Activated CD4-positive, CD25-positive, alpha-beta regulatory T cell treated with anti-CD3 and anti-CD28 coated beads, Interleukin-2, amount 50 U/mL, for 72 hours (primary cell): Measurements from ENCODE around the gene TMEM11.

ENCODE experiments used
- DNase-seq: peaks from one replicate; pipeline ENCODE4 v3.0.0; 2021

Gene TMEM11

GRCh38 chr17:21214015-21214776, at the start of gene TMEM11:
Gene TMEM11, minus strand, starts transcription at chr17:21214161. Its CDS starts 9 bp downstream, at chr17:21214152.
- peak; percentile 96 for DNase-seq

GRCh38 chr17:21263376-21263775, 49.4 kb upstream of the TMEM11 start:
- no peak for DNase-seq

- DNase-seq = no peak
Observed at GRCh38 chr17:21262259-21262993, 48.5 kb upstream of the TMEM11 start.

- no peak for DNase-seq
Observed at GRCh38 chr17:21258593-21258992, 44.6 kb upstream of the TMEM11 start.

GRCh38 chr17:21253646-21254441, 39.9 kb upstream of the TMEM11 start:
- DNase-seq = no peak

GRCh38 chr17:21252796-21253645, 39.1 kb upstream of the TMEM11 start, which contains the start of gene NATD1:
Gene NATD1, minus strand, starts transcription at chr17:21253410. Its CDS starts 146 bp downstream, at chr17:21253264.
- DNase-seq = peak; percentile 76

- DNase-seq = no peak
Observed at GRCh38 chr17:21252289-21252795, 38.4 kb upstream of the TMEM11 start.

GRCh38 chr17:21251337-21252010, 37.5 kb upstream of the TMEM11 start:
- no peak for DNase-seq

- no peak for DNase-seq
Observed at GRCh38 chr17:21250854-21251253, 36.9 kb upstream of the TMEM11 start.

GRCh38 chr17:21249920-21250703, 36.2 kb upstream of the TMEM11 start:
- no peak for DNase-seq

GRCh38 chr17:21249086-21249795, 35.3 kb upstream of the TMEM11 start:
- DNase-seq = no peak

- DNase-seq = no peak
Observed at GRCh38 chr17:21248500-21248899, 34.5 kb upstream of the TMEM11 start.

GRCh38 chr17:21247552-21248258, 33.7 kb upstream of the TMEM11 start:
- DNase-seq = no peak

GRCh38 chr17:21246698-21247097, 32.7 kb upstream of the TMEM11 start:
- DNase-seq = no peak

GRCh38 chr17:21245639-21246084, 31.7 kb upstream of the TMEM11 start:
- DNase-seq = no peak

GRCh38 chr17:21243516-21244303, 29.7 kb upstream of the TMEM11 start:
- DNase-seq = no peak

- DNase-seq = no peak
Observed at GRCh38 chr17:21242780-21243515, 29.0 kb upstream of the TMEM11 start.
